Measurements from ENCODE around the gene MARS1.
A peak's percentile ranks its signal among the peaks of the same experiment; 100 is the strongest.

MARS1 gene

GRCh38 chr12:57473392-57473791 lies 14.5 kb upstream of the MARS1 start:
- no peak for DNase-seq

- no peak for DNase-seq
These were observed 14.0 kb upstream of the MARS1 start for GRCh38 chr12:57473886-57474285.

GRCh38 chr12:57474430-57474829 lies 13.4 kb upstream of the MARS1 start:
- DNase-seq, result no peak

GRCh38 chr12:57474862-57475261 lies 13.0 kb upstream of the MARS1 start:
- DNase-seq, result no peak

GRCh38 chr12:57475271-57476161 lies 12.4 kb upstream of the MARS1 start:
- DNase-seq, result peak in 1 of 6 experiments; percentile 9

DNA sequence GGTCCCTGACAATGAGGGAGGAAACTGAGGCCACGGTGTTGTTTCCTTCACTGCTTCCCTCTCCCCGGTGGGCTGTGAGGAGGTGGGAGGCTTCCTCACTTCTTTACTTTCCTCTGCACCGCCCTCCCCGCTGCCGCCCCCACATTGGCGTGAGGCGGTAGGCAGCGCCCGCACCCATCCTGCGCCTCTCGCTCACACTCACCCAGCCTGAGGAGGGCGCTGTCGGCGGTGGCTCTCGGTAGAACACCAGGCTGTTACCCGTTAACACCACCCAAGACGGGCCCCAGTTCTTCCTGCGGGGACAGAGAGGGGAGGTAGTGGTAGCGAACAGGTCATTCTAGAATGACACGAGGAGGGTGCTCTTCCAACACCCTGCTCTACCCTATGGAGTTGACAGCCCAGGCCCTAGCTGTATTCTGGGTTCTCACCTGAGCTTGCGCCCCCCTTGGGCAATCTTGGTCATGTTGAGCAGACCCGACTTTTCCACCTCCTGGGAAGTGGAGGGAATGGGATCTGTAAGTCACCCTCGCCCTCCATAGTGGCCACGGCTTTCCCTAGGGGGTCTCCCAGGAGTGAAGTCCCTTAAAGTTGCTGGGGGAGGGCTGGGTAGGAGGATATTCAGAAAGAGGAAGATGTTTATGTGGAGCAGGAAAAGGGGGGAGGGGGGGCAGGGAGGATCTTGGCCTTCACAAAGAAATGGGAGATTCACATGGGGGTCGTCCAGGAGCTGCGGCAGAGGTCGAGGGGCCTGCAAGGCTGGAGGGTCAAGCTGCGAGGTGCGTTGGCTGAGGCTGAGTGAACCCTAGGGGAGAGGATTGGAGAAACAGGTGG lies 11.5 kb upstream of the MARS1 start:
- peak; percentile 43 to 70 (median 56) for DNase-seq

GRCh38 chr12:57476993-57477709 lies 10.7 kb upstream of the MARS1 start:
- peak in 4 of 6 experiments; percentile 32 to 63 (median 40) for DNase-seq

DNA sequence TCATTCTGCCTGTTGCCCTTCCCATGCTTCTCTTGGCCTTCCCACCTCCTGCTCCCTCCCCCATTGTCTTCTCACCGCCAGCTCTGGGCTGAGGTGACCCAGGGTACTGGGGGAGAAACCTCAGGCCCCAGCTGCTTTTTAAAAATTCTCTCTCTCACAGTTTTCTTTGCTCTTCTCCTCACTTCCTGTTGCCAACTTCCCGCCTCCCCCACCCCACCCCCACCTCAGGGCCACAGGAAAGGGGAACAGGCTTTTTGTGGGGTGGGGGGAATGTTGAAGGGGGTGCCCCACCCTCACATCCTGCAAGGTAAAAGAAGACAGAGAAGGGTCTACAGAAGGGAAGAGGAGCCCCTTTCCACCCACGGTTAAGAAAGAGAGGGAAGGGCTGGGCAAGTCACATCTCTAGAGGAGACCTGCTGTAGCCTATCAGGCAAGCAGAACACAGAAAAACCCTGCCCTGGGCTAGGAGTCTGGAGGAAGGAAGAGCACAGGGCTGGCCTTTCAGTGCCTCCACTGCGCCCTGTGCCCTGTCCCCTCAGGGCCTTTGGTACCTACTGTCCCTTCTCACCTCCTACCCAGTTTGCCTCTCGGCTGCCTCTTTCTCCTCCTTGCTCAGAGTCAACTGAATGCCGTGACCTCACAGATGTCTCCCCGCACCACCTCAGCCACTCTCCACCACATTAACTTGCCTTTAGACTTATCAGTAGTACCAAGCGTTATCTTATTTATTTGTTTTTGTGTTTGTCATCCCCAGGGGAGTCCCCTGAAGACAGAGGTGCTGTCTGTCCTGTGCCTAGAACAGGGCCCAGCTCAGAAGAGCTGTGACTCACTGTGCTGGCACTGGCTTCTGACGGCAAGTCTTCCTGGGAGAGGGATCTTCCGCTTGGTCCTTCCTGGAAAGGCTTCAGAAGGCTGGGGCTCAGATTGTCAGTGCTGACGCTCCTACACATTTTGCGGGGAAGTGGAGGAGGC lies 9.9 kb upstream of the MARS1 start:
- DNase-seq, result peak; percentile 49 to 78 (median 64)

DNA sequence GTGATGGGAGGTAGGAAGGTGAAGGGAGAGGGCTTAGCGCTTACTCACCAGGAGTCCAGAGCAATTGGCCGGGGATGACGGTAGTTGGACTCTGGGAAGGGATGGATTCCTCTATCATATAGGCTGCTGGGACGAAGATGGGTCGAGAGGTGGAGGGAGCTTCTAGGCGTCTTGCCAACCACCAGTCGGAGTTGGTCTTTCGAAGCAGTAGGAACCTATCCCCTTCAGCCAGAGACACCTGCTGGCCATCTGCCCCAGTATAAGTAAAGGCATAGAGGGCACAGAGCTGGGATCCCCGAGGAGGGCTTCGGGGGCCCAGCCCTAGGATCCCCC lies 8.9 kb upstream of the MARS1 start:
- no peak for DNase-seq

DNA sequence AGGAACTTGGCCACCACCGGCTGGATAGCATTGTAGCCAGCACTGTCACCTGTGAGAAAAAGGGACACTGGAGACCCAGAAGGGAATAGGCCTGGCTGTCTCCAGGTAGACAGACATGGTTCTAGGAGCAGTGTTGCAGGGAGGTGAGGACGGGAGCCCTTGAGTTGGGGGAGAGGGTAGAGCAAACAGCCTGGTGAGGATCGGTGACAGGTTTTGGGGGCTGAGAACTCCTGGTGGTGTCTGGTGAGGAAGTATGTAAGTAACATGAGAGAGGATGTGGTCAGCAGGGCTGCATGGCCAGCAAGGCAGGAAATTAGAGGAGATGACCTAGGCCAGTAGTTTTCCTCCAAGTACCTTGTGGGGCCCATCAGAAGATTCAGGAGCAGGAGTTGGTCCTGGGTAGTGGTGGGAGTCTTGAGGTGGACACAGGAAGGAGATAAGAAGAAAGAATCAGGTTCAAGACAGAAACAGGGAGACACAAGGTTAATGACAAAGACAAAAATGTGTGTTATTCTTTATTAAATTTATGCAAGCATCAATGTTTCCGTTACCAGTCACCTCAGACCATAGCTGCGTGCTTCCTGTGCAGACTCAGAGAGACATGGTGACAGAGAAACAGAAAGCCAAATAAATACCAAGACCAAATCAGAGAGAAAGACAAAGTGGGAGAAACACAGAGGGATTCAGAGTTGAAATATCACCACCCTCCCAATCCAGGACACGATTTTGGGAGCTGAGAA lies 8.3 kb upstream of the MARS1 start, which contains the start of gene ARHGAP9:
Gene ARHGAP9 (minus strand): TSS at position 491 of the 740 bp plus-strand sequence. CDS start 460 bp downstream, at position 31.
- peak in 5 of 6 experiments; percentile 57 to 86 (median 83) for DNase-seq

DNA sequence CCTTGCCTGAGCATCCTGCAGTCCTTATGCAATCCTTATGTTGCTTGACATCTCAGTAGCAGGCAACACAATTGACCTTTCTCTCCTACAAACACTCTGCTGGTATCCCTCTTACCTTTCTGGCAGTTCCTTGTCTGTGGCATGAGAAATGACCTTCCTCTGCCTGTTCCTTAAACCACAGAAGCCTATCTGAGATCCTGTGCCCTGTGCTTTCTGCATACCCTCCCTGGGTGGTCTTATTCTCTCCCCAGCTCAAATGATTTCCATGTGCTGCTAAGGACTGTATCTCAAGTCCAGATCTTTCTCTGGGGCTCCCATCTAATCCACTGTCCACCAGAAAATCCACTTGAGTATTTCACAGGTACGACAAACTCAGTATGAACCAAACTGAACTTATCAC lies 6.2 kb upstream of the MARS1 start:
- DNase-seq, result no peak

DNA sequence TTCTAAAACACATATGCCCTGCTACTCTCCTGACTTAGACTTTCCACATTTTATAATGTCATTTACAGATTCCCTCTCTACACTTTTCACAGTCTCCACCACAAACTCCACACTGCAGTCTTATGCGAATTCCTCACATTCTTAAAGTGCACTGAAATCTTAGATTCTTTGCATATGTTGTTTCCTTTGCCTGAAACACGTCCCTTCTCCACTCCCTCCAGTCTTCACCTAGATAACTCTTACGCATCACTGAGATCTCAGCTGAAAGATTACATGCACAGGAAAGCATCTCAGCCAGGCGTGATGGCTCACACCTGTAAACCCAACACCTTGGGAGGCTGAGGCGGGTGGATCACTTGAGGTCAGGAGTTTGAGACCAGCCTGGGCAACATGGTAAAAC lies 4.4 kb upstream of the MARS1 start:
- no peak for DNase-seq

DNA sequence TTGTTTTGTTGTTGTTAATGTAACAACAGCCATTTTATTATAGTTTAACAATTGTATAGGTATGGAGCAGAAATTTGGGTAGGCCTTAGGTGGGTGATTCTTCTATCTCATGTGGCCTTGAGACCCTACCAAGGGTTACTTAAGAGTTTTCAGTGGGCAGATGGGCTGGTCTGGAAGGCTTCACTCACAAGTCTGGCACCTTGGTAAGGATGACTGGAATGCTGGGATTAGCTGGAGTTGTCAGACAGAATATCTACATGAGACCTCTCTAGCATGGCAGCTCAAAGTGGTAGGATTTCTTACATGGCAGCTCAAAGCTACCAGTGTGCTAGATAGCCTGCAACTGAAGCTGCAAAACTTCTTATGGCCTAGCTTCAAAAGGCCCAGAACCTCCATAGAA lies 2.2 kb upstream of the MARS1 start:
- DNase-seq, result no peak

DNA sequence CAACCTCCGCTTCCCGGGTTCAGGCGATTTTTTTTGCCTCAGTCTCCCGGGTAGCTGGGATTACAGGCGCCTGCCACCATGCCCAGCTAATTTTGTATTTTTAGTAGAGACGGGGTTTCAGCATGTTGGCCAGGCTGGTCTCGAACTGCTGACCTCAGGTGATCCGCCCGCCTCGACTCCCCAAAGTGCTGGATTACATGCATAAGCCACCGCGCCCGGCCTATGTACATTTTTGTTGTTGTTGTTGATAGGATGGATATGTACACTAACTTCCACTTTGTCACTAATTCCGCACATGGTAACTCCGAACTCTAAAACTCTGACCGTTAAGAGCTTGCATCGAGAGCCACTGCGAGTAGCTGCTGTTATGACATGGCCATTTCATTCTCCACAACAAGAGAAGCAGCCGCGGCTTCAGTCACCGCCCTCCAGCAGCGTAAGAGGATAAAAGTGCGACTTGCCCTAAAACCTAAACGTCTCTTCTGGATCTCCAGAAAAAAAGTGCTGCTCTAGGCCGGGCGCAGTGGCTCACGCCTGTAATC lies 742 bp upstream of the MARS1 start:
- no peak for DNase-seq

DNA sequence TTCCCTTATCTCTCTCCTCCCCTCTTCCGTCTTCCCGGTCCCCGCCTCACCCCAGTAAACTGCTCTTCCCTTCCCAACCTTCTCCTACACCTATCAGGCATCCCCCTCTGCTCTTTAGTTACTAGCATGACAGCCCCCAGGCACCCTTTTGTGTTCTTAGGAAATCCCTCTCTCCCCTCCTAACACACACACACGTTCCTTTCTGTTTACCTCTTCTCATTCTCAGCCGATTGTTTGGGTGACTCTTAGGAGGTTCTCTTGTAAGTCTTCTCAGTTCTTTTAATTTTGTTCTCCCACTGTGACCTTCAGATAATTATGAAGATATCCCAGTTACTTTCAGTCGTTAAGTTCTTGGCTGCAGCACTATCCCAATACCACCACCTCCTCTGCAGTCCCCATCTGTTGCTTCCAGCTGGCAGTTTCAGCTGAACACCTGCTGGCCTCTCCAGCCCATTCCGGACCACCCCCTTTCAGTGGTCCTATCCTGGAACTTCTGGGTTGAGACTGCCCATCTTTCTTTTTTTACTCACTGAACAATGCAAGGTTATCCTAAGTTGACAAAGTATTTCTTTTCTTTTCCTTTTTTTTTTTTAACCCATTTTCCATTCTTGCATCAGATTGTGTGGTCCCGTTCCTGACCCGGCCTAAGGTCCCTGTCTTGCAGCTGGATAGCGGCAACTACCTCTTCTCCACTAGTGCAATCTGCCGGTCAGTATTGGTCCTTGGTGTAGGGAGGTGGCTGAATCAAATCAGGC lies 711 bp downstream of the MARS1 start:
- DNase-seq, result peak in 1 of 6 experiments; percentile 1

DNA sequence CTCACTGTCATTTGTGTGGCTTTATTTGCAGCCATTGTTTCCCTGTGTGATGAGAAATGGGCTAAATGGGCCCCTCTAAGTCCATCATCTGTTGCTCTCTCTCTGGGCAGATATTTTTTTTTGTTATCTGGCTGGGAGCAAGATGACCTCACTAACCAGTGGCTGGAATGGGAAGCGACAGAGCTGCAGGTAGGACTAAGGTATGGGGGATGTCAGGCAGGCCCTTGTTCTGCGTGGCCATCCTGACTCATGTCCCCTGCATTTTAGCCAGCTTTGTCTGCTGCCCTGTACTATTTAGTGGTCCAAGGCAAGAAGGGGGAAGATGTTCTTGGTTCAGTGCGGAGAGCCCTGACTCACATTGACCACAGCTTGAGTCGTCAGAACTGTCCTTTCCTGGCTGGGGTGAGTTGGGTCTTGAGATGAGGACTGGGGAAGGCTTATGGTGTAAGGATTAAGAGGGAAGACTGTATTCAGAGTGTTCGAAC lies 1.3 kb downstream of the MARS1 start:
- DNase-seq, result no peak

DNA sequence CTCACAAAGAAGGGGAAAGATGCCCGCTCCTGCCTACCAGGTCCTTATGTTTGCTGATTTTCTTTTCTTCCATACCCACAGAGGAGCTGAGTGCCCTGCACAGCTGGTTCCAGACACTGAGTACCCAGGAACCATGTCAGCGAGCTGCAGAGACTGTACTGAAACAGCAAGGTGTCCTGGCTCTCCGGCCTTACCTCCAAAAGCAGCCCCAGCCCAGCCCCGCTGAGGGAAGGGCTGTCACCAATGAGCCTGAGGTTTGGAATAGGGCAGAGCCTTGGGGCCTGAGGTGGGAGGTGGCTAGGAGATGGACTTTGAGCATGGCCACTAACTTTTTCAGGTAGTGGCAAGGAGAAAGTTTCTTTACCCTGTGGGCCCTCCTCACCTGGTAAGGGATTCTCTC lies 2.3 kb downstream of the MARS1 start:
- no peak for DNase-seq

- peak in 1 of 6 experiments; percentile 16 for DNase-seq
These were observed 3.8 kb downstream of the MARS1 start for GRCh38 chr12:57491393-57492280.

Data from stimulated activated naive CD4-positive, alpha-beta T cell (primary cell).